GM23338 (cell line): ENCODE measurements around the gene TSHB. TPM values are rescaled to one million over a fixed set of nuclear protein-coding genes. Genes with fewer than 3 reads are reported as not detected.

Experiments
- ATAC-seq: fragments of 200-7000 bp; cut with Tn5 transposase; 3 replicates; pipeline ENCODE4 v1.9.1; 2020
- DNase-seq: peaks from one replicate; pipeline ENCODE4 v3.0.0-alpha.2; 2015; ENCODE audit warnings: low spot score
- H2AFZ ChIP-seq: fragments of 200-600 bp; sonication (generic); 2 replicates; pipeline ENCODE4 v1.8.0; 2016; ENCODE audit warnings: antibody characterized with exemption, mild to moderate bottlenecking, moderate library complexity
- H3F3A ChIP-seq: fragments of 200-600 bp; sonication (generic); replicated peaks from 2 replicates; pipeline ENCODE4 v1.8.0; 2017; ENCODE audit warnings: antibody characterized with exemption, mixed run types, low read depth
- H3K27ac ChIP-seq: fragments of 200-600 bp; sonication (generic); 2 replicates; pipeline ENCODE4 v1.6.1; 2016; ENCODE audit warnings: low read depth
- H3K27me3 ChIP-seq: fragments of 200-600 bp; sonication (generic); 2 replicates; pipeline ENCODE4 v1.8.0; 2016; ENCODE audit warnings: mild to moderate bottlenecking, mixed run types, moderate library complexity; ENCODE audit not compliant: insufficient read depth
- H3K36me3 ChIP-seq: fragments of 200-600 bp; sonication (generic); 2 replicates; pipeline ENCODE4 v1.8.0; 2016; ENCODE audit warnings: mild to moderate bottlenecking; ENCODE audit not compliant: insufficient read depth
- H3K4me1 ChIP-seq: fragments of 200-600 bp; sonication (generic); 2 replicates; pipeline ENCODE4 v1.8.0; 2016; ENCODE audit warnings: mild to moderate bottlenecking, moderate library complexity; ENCODE audit not compliant: insufficient read depth
- H3K4me2 ChIP-seq: fragments of 200-600 bp; sonication (generic); 2 replicates; pipeline ENCODE4 v1.7.1; 2017; ENCODE audit warnings: mixed run types
- H3K4me3 ChIP-seq: fragments of 200-600 bp; sonication (generic); 2 replicates; pipeline ENCODE4 v1.6.1; 2016; ENCODE audit warnings: mixed run types
- H3K79me2 ChIP-seq: fragments of 200-600 bp; sonication (generic); replicated peaks from 2 replicates; pipeline ENCODE4 v1.8.0; 2017; ENCODE audit warnings: mild to moderate bottlenecking; ENCODE audit not compliant: insufficient read depth
- H3K9me2 ChIP-seq: fragments of 200-600 bp; sonication (generic); 2 replicates; pipeline ENCODE4 v1.8.0; 2017; ENCODE audit not compliant: insufficient read depth
- H4K20me1 ChIP-seq: fragments of 200-600 bp; sonication (generic); replicated peaks from 2 replicates; pipeline ENCODE4 v1.8.0; 2017; ENCODE audit warnings: mild to moderate bottlenecking; ENCODE audit not compliant: insufficient read depth
- H3K27ac Mint-ChIP-seq: 2 replicates; pipeline ENCODE4 v1.8.0; 2020; ENCODE audit warnings: inconsistent platforms, mild to moderate bottlenecking, moderate library complexity, mixed read lengths
- H3K27me3 Mint-ChIP-seq: 3 replicates; pipeline ENCODE4 v1.8.0; 2022; ENCODE audit warnings: low read depth, mild to moderate bottlenecking, moderate library complexity, mixed read lengths, inconsistent platforms; ENCODE audit not compliant: insufficient read depth, poor library complexity
- H3K36me3 Mint-ChIP-seq: 3 replicates; pipeline ENCODE4 v1.8.0; 2021; ENCODE audit warnings: low read depth, mild to moderate bottlenecking, inconsistent platforms, moderate library complexity, mixed read lengths
- H3K4me1 Mint-ChIP-seq: 3 replicates; pipeline ENCODE4 v1.8.0; 2020; ENCODE audit warnings: mild to moderate bottlenecking, inconsistent platforms, mixed read lengths
- H3K4me3 Mint-ChIP-seq: 3 replicates; pipeline ENCODE4 v1.8.0; 2021; ENCODE audit warnings: moderate library complexity, mild to moderate bottlenecking, inconsistent platforms, mixed read lengths
- H3K9me3 Mint-ChIP-seq: 3 replicates; pipeline ENCODE4 v1.8.0; 2020; ENCODE audit warnings: moderate library complexity, mild to moderate bottlenecking, inconsistent platforms, mixed read lengths
- ETS1 ChIP-seq: IDR thresholded peaks from 2 replicates; pipeline ENCODE4 v1.6.1; 2016; ENCODE audit warnings: antibody characterized with exemption
- POLR2AphosphoS5 ChIP-seq: IDR thresholded peaks from 2 replicates; pipeline ENCODE4 v1.6.1; 2016; ENCODE audit warnings: antibody characterized with exemption, low read depth
- REST ChIP-seq: IDR thresholded peaks from one replicate; pipeline ENCODE4 v1.6.1; 2018; ENCODE audit warnings: antibody characterized with exemption; ENCODE audit not compliant: unreplicated experiment
- polyA plus RNA-seq: library from polyadenylated mRNA; unstranded; fragments of >200 nt; fragmentation: Nextera tagmentation; extraction: Ambion mirVana; gene quantifications from 2 replicates; pipeline ENCODE4 v1.2.1, GENCODE V29; 2016
- total RNA-seq: library from RNA; depleted of rRNA; stranded (reverse); fragments of >200 nt; shearing (Covaris generic); gene quantifications from 2 replicates; pipeline ENCODE4 v1.2.3, GENCODE V29; 2014
- TF ChIP-seq, protein P1 (sequence below): fragments of 250-450 bp; sonication (Bioruptor Pico); IDR thresholded peaks from 2 replicates; pipeline ENCODE4 v1.5.0; 2020; ENCODE audit warnings: mild to moderate bottlenecking, moderate library complexity
- TF ChIP-seq, protein P2 (sequence below), 2 experiments: fragments of 200-600 bp in 1 of 2; sonication (generic) in 1 of 2; conservative IDR thresholded peaks; 2 replicates each; pipeline versions ENCODE4 v1.5.1 to v1.6.1; 2016 to 2017; ENCODE audit warnings: antibody characterized with exemption in 2 of 2, low read depth in 2 of 2, mild to moderate bottlenecking in 2 of 2, moderate library complexity in 1 of 2

TSHB gene
- total and polyA plus RNA-seq, 2 experiments from 2014 or later: not detected

DNA sequence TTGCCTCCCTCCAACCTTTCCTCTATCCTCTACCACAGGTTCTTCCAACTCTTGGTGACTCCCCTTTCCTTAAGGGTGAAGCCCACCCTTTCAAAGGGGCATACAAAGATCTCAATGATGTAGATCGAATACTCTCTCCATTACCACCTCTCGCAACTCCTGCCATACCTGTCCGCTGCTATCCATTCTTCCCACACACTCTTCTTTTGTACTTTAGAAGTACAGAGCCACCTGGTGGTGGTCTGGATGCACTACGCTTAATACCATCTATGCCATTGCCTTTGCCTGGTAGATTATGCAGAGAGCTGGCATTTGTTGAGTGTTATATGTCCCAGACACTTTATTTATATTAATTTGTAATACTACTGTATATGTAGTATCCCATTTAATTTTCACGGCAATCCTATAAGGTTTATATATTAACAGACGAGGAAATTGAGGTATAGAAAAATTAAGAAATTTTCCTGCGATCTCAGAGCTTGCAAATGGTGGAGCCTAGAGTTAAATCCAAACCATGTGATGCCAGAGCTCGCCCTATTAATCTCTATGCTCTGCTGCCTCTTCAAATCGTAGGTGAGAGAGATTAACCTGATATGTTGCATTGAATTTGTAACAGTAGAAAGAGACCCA is 22.9 kb downstream of the TSHB start:
- Histone ChIP-seq H2AFZ (no peak overlapping the region), H3K4me3 (no peak overlapping the region), H3K27ac (no peak overlapping the region), H3F3A (no peaks in the 10 kb centered on the region), H3K79me2 (no peaks in the 10 kb centered on the region), H3K9me2 (no peaks in the 10 kb centered on the region), H4K20me1 (no peaks in the 10 kb centered on the region), H3K36me3 (no peaks in the 10 kb centered on the region), H3K4me1 (peaks cover 13% of the 10 kb centered on the region), H3K27me3 (no peaks in the 10 kb centered on the region), H3K4me2 (no peak overlapping the region)
- Mint-ChIP-seq H3K36me3 (no peaks in the 10 kb centered on the region), H3K4me3 (no peak overlapping the region), H3K27me3 (no peaks in the 10 kb centered on the region), H3K4me1 (0 out of 3 replicates have a peak, but pooled peaks cover 3% of the 10 kb centered on the region), H3K27ac (no peak overlapping the region), H3K9me3 (no peaks in the 10 kb centered on the region)
- ATAC-seq (peak; percentile 95), DNase-seq (peak; percentile 92)
- no peak for TF ChIP-seq POLR2AphosphoS5
- TF ChIP-seq, protein P1, sequence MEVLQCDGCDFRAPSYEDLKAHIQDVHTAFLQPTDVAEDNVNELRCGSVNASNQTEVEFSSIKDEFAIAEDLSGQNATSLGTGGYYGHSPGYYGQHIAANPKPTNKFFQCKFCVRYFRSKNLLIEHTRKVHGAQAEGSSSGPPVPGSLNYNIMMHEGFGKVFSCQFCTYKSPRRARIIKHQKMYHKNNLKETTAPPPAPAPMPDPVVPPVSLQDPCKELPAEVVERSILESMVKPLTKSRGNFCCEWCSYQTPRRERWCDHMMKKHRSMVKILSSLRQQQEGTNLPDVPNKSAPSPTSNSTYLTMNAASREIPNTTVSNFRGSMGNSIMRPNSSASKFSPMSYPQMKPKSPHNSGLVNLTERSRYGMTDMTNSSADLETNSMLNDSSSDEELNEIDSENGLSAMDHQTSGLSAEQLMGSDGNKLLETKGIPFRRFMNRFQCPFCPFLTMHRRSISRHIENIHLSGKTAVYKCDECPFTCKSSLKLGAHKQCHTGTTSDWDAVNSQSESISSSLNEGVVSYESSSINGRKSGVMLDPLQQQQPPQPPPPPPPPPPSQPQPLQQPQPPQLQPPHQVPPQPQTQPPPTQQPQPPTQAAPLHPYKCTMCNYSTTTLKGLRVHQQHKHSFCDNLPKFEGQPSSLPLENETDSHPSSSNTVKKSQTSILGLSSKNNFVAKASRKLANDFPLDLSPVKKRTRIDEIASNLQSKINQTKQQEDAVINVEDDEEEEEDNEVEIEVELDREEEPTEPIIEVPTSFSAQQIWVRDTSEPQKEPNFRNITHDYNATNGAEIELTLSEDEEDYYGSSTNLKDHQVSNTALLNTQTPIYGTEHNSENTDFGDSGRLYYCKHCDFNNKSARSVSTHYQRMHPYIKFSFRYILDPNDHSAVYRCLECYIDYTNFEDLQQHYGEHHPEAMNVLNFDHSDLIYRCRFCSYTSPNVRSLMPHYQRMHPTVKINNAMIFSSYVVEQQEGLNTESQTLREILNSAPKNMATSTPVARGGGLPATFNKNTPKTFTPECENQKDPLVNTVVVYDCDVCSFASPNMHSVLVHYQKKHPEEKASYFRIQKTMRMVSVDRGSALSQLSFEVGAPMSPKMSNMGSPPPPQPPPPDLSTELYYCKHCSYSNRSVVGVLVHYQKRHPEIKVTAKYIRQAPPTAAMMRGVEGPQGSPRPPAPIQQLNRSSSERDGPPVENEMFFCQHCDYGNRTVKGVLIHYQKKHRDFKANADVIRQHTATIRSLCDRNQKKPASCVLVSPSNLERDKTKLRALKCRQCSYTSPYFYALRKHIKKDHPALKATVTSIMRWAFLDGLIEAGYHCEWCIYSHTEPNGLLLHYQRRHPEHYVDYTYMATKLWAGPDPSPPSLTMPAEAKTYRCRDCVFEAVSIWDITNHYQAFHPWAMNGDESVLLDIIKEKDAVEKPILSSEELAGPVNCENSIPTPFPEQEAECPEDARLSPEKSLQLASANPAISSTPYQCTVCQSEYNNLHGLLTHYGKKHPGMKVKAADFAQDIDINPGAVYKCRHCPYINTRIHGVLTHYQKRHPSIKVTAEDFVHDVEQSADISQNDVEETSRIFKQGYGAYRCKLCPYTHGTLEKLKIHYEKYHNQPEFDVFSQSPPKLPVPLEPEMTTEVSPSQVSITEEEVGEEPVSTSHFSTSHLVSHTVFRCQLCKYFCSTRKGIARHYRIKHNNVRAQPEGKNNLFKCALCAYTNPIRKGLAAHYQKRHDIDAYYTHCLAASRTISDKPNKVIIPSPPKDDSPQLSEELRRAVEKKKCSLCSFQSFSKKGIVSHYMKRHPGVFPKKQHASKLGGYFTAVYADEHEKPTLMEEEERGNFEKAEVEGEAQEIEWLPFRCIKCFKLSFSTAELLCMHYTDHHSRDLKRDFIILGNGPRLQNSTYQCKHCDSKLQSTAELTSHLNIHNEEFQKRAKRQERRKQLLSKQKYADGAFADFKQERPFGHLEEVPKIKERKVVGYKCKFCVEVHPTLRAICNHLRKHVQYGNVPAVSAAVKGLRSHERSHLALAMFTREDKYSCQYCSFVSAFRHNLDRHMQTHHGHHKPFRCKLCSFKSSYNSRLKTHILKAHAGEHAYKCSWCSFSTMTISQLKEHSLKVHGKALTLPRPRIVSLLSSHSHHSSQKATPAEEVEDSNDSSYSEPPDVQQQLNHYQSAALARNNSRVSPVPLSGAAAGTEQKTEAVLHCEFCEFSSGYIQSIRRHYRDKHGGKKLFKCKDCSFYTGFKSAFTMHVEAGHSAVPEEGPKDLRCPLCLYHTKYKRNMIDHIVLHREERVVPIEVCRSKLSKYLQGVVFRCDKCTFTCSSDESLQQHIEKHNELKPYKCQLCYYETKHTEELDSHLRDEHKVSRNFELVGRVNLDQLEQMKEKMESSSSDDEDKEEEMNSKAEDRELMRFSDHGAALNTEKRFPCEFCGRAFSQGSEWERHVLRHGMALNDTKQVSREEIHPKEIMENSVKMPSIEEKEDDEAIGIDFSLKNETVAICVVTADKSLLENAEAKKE (CRISPR knock-in tag): no peak
- TF ChIP-seq, protein P2, sequence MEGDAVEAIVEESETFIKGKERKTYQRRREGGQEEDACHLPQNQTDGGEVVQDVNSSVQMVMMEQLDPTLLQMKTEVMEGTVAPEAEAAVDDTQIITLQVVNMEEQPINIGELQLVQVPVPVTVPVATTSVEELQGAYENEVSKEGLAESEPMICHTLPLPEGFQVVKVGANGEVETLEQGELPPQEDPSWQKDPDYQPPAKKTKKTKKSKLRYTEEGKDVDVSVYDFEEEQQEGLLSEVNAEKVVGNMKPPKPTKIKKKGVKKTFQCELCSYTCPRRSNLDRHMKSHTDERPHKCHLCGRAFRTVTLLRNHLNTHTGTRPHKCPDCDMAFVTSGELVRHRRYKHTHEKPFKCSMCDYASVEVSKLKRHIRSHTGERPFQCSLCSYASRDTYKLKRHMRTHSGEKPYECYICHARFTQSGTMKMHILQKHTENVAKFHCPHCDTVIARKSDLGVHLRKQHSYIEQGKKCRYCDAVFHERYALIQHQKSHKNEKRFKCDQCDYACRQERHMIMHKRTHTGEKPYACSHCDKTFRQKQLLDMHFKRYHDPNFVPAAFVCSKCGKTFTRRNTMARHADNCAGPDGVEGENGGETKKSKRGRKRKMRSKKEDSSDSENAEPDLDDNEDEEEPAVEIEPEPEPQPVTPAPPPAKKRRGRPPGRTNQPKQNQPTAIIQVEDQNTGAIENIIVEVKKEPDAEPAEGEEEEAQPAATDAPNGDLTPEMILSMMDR (conservative IDR thresholded peaks at IDR 0.05; ENCODE audit: low read depth in 2 of 2): peak; percentile 80 to 93
- no peak for TF ChIP-seq ETS1
- TF ChIP-seq REST: no peak
